Measurements from ENCODE around the gene WDR45B.

DNA sequence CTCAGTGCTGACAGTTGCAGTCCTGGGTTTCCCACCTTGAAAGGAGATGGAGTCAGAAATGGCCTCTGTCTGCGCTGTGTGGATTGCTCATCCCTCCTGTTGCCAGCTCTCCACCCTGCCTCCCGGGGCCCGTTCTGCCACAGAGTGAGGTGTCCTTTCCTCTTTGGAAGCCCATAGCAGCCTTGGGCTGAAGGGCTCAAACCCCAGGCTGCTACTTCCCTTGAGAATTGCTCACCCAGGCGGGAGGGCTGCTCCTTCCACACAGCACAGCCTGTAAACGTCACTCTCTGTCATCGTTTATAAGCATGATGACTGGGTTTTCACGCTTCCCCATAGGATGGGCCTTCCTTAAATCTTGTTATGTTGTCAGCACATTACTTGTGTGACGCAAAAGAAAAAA is 66.0 kb downstream of the WDR45B start:
- TF ChIP-seq, protein P1, sequence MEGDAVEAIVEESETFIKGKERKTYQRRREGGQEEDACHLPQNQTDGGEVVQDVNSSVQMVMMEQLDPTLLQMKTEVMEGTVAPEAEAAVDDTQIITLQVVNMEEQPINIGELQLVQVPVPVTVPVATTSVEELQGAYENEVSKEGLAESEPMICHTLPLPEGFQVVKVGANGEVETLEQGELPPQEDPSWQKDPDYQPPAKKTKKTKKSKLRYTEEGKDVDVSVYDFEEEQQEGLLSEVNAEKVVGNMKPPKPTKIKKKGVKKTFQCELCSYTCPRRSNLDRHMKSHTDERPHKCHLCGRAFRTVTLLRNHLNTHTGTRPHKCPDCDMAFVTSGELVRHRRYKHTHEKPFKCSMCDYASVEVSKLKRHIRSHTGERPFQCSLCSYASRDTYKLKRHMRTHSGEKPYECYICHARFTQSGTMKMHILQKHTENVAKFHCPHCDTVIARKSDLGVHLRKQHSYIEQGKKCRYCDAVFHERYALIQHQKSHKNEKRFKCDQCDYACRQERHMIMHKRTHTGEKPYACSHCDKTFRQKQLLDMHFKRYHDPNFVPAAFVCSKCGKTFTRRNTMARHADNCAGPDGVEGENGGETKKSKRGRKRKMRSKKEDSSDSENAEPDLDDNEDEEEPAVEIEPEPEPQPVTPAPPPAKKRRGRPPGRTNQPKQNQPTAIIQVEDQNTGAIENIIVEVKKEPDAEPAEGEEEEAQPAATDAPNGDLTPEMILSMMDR (IDR thresholded peaks at IDR 0.05): no peak
- TF ChIP-seq POLR2A (IDR thresholded peaks at IDR 0.05): no peak
